Activated naive CD8-positive, alpha-beta T cell treated with anti-CD3 and anti-CD28 coated beads, Interleukin-2, amount 10 ng/mL, durations not matched to agents 7 days and 5 days (primary cell): ENCODE results near the gene VSTM4. TPM values are rescaled to one million over a fixed set of nuclear protein-coding genes. Genes with fewer than 3 reads are reported as not detected.

Experiments
- ATAC-seq: fragments of 150-1000 bp; cut with Tn5 transposase; one replicate; pipeline ENCODE4 v1.10.0; 2021; ENCODE audit warnings: low read depth, moderate library complexity
- POLR2A ChIA-PET: fragments of 350-600 bp; sonication (Branson Sonifier 250); formaldehyde crosslinking; loops from one replicate; lab custom pipeline; 2021; ENCODE audit warnings: antibody characterized with exemption; lab: Charles Lee
- DNase-seq: peaks from one replicate; pipeline ENCODE4 v3.0.0; 2021
- H3K27ac Mint-ChIP-seq: one replicate; pipeline ENCODE4 v1.8.0; 2022; ENCODE audit warnings: mild to moderate bottlenecking, mixed read lengths
- H3K27me3 Mint-ChIP-seq: one replicate; pipeline ENCODE4 v1.8.0; 2022; ENCODE audit warnings: mild to moderate bottlenecking, moderate library complexity, mixed read lengths
- H3K36me3 Mint-ChIP-seq: one replicate; pipeline ENCODE4 v1.8.0; 2021; ENCODE audit warnings: mild to moderate bottlenecking, mixed read lengths
- H3K4me1 Mint-ChIP-seq: one replicate; pipeline ENCODE4 v1.8.0; 2021; ENCODE audit warnings: mixed read lengths
- H3K4me3 Mint-ChIP-seq: one replicate; pipeline ENCODE4 v1.8.0; 2022; ENCODE audit warnings: mild to moderate bottlenecking, moderate library complexity, mixed read lengths
- H3K9me3 Mint-ChIP-seq: one replicate; pipeline ENCODE4 v1.8.0; 2021; ENCODE audit warnings: mixed read lengths
- total RNA-seq, 2 experiments: library from RNA; stranded (reverse); gene quantifications; one replicate each; pipeline ENCODE4 v1.2.3, GENCODE V29; 2021

VSTM4 gene
- total RNA-seq, 2 experiments from 2014 or later, result not detected

GRCh38 chr10:49118430-49119074 lies 3.2 kb upstream of the VSTM4 start:
- DNase-seq, result no peak
- H3K36me3 Mint-ChIP-seq, result no peaks in the 10 kb centered on the region
- H3K9me3 Mint-ChIP-seq, result no peaks in the 10 kb centered on the region
- peaks cover 66% of the 10 kb centered on the region for H3K27me3 Mint-ChIP-seq
- H3K27ac Mint-ChIP-seq, result no peak overlapping the region
- no peak for ATAC-seq
- H3K4me1 Mint-ChIP-seq, result peaks cover 8% of the 10 kb centered on the region
- POLR2A ChIA-PET, result no interaction called here
- H3K4me3 Mint-ChIP-seq, result no peak overlapping the region

GRCh38 chr10:49117376-49118070 lies 2.2 kb upstream of the VSTM4 start:
- no peak for DNase-seq
- Mint-ChIP-seq H3K9me3 (no peaks in the 10 kb centered on the region), H3K4me3 (no peak overlapping the region), H3K36me3 (no peaks in the 10 kb centered on the region), H3K27ac (no peak overlapping the region), H3K4me1 (peaks cover 8% of the 10 kb centered on the region), H3K27me3 (peaks cover 71% of the 10 kb centered on the region)
- POLR2A ChIA-PET, result no interaction called here
- no peak for ATAC-seq

- no peak overlapping the region for H3K27ac Mint-ChIP-seq
- ATAC-seq, result no peak
- peaks cover 71% of the 10 kb centered on the region for H3K27me3 Mint-ChIP-seq
- H3K9me3 Mint-ChIP-seq, result no peaks in the 10 kb centered on the region
- H3K36me3 Mint-ChIP-seq, result no peaks in the 10 kb centered on the region
- POLR2A ChIA-PET, result no interaction called here
- no peak overlapping the region for H3K4me3 Mint-ChIP-seq
- DNase-seq, result no peak
- peaks cover 8% of the 10 kb centered on the region for H3K4me1 Mint-ChIP-seq
Observed at GRCh38 chr10:49116509-49117375, 1.4 kb upstream of the VSTM4 start.

GRCh38 chr10:49115796-49116508 lies 630 bp upstream of the VSTM4 start:
- no peaks in the 10 kb centered on the region for H3K9me3 Mint-ChIP-seq
- H3K27me3 Mint-ChIP-seq, result peaks cover 69% of the 10 kb centered on the region
- peaks cover 8% of the 10 kb centered on the region for H3K4me1 Mint-ChIP-seq
- ATAC-seq, result peak; percentile 69
- no peak overlapping the region for H3K27ac Mint-ChIP-seq
- H3K36me3 Mint-ChIP-seq, result no peaks in the 10 kb centered on the region
- peak overlapping the region; percentile 22 for H3K4me3 Mint-ChIP-seq
- POLR2A ChIA-PET, result no interaction called here
- DNase-seq, result no peak

GRCh38 chr10:49114718-49115014 lies 656 bp downstream of the VSTM4 start:
- Mint-ChIP-seq H3K36me3 (no peaks in the 10 kb centered on the region), H3K9me3 (no peaks in the 10 kb centered on the region), H3K27me3 (peaks cover 60% of the 10 kb centered on the region), H3K27ac (no peak overlapping the region), H3K4me3 (peak overlapping the region; percentile 53), H3K4me1 (peaks cover 8% of the 10 kb centered on the region)
- DNase-seq, result no peak
- ATAC-seq, result no peak
- POLR2A ChIA-PET, result no interaction called here

GRCh38 chr10:49113741-49114141 lies 1.6 kb downstream of the VSTM4 start:
- Mint-ChIP-seq H3K4me3 (no peak overlapping the region), H3K27me3 (peaks cover 59% of the 10 kb centered on the region), H3K36me3 (no peaks in the 10 kb centered on the region), H3K9me3 (no peaks in the 10 kb centered on the region), H3K27ac (no peak overlapping the region), H3K4me1 (peaks cover 8% of the 10 kb centered on the region)
- ATAC-seq, result no peak
- POLR2A ChIA-PET, result no interaction called here
- DNase-seq, result no peak

GRCh38 chr10:49112851-49113250 lies 2.5 kb downstream of the VSTM4 start:
- peaks cover 50% of the 10 kb centered on the region for H3K27me3 Mint-ChIP-seq
- POLR2A ChIA-PET, result no interaction called here
- no peak overlapping the region for H3K27ac Mint-ChIP-seq
- no peaks in the 10 kb centered on the region for H3K36me3 Mint-ChIP-seq
- no peak overlapping the region for H3K4me3 Mint-ChIP-seq
- no peaks in the 10 kb centered on the region for H3K9me3 Mint-ChIP-seq
- peaks cover 8% of the 10 kb centered on the region for H3K4me1 Mint-ChIP-seq
- DNase-seq, result no peak
- no peak for ATAC-seq

GRCh38 chr10:49112098-49112497 lies 3.2 kb downstream of the VSTM4 start:
- POLR2A ChIA-PET, result no interaction called here
- Mint-ChIP-seq H3K9me3 (no peaks in the 10 kb centered on the region), H3K4me3 (no peak overlapping the region), H3K27me3 (peaks cover 42% of the 10 kb centered on the region), H3K36me3 (no peaks in the 10 kb centered on the region), H3K4me1 (peaks cover 8% of the 10 kb centered on the region), H3K27ac (no peak overlapping the region)
- no peak for DNase-seq
- ATAC-seq, result no peak

- Mint-ChIP-seq H3K9me3 (no peaks in the 10 kb centered on the region), H3K4me1 (peaks cover 7% of the 10 kb centered on the region), H3K27me3 (peaks cover 39% of the 10 kb centered on the region), H3K4me3 (no peak overlapping the region), H3K27ac (no peak overlapping the region), H3K36me3 (no peaks in the 10 kb centered on the region)
- ATAC-seq (no peak), DNase-seq (no peak)
- POLR2A ChIA-PET, result no interaction called here
Observed at GRCh38 chr10:49111320-49111698, 4.0 kb downstream of the VSTM4 start.

- no peaks in the 10 kb centered on the region for H3K36me3 Mint-ChIP-seq
- H3K27ac Mint-ChIP-seq, result no peak overlapping the region
- no peaks in the 10 kb centered on the region for H3K9me3 Mint-ChIP-seq
- ATAC-seq (no peak), DNase-seq (no peak)
- peaks cover 4% of the 10 kb centered on the region for H3K4me1 Mint-ChIP-seq
- H3K27me3 Mint-ChIP-seq, result peaks cover 34% of the 10 kb centered on the region
- H3K4me3 Mint-ChIP-seq, result no peak overlapping the region
- POLR2A ChIA-PET, result no interaction called here
Observed at GRCh38 chr10:49110684-49111319, 4.5 kb downstream of the VSTM4 start.

- POLR2A ChIA-PET, result no interaction called here
Observed at GRCh38 chr10:49109669-49110340, 5.5 kb downstream of the VSTM4 start.

GRCh38 chr10:49108656-49109055 lies 6.7 kb downstream of the VSTM4 start:
- Mint-ChIP-seq H3K9me3 (no peaks in the 10 kb centered on the region), H3K27me3 (peaks cover 22% of the 10 kb centered on the region), H3K36me3 (no peaks in the 10 kb centered on the region), H3K4me3 (no peak overlapping the region), H3K4me1 (no peaks in the 10 kb centered on the region), H3K27ac (no peak overlapping the region)
- no peak for ATAC-seq
- no peak for DNase-seq
- POLR2A ChIA-PET, result no interaction called here

More at GRCh38 chr10:49109669-49110340, 5.5 kb downstream of the VSTM4 start:
- H3K36me3 Mint-ChIP-seq, result no peaks in the 10 kb centered on the region
- peaks cover 32% of the 10 kb centered on the region for H3K27me3 Mint-ChIP-seq
- no peak for ATAC-seq
- no peaks in the 10 kb centered on the region for H3K9me3 Mint-ChIP-seq
- H3K4me1 Mint-ChIP-seq, result peaks cover 2% of the 10 kb centered on the region
- H3K4me3 Mint-ChIP-seq, result no peak overlapping the region
- no peak overlapping the region for H3K27ac Mint-ChIP-seq
- no peak for DNase-seq
